ENCODE data around the gene TOPBP1. TPM values are rescaled to one million over a fixed set of nuclear protein-coding genes. Genes with fewer than 3 reads are reported as not detected.

The TOPBP1 gene
- total RNA-seq, 6 experiments from 2014 or later: 5.3 to 20.6 (median 8.1) TPM

- TF ChIP-seq POLR2A (IDR thresholded peaks at IDR 0.05): no peak
- TF ChIP-seq CTCF (IDR thresholded peaks at IDR 0.05): no peak
- DNase-seq: no peak
- Histone ChIP-seq H3K27me3 (no peaks in the 10 kb centered on the region), H3K36me3 (peaks cover 0 to 7% (median under 1%) of the 10 kb centered on the region in 4 donors), H3K4me3 (no peak overlapping the region), H3K9me3 (no peaks in the 10 kb centered on the region), H3K27ac (no peak overlapping the region), H3K4me1 (no peaks in the 10 kb centered on the region)
- intact Hi-C loops (cut with DNase I): no loop called here
- no peak for ATAC-seq
Measured at GRCh38 chr3:133627789-133628188, 34.0 kb downstream of the TOPBP1 start.

- no peaks in the 10 kb centered on the region for H3K27me3 ChIP-seq
- no peaks in the 10 kb centered on the region for H3K9me3 ChIP-seq
- DNase-seq (no peak), ATAC-seq (no peak)
- no peak for TF ChIP-seq POLR2A (IDR thresholded peaks at IDR 0.05)
- TF ChIP-seq CTCF (IDR thresholded peaks at IDR 0.05): no peak
- 91% methylated on average over 12 of the region's 13 CpGs for WGBS (ENCODE audit: insufficient coverage, low coverage, low lambda C conversion rate, missing lambda C conversion rate)
- peaks cover 0 to 4% (median 2%) of the 10 kb centered on the region in 4 donors for H3K36me3 ChIP-seq
- H3K27ac ChIP-seq: no peak overlapping the region
- intact Hi-C loops (cut with DNase I): no loop called here
- H3K4me1 ChIP-seq: no peaks in the 10 kb centered on the region
- H3K4me3 ChIP-seq: no peak overlapping the region
Measured at GRCh38 chr3:133620066-133620784, 41.5 kb downstream of the TOPBP1 start.

GRCh38 chr3:133611534-133611933 lies 50.2 kb downstream of the TOPBP1 start:
- ATAC-seq: no peak
- TF ChIP-seq CTCF (IDR thresholded peaks at IDR 0.05) (no peak), POLR2A (IDR thresholded peaks at IDR 0.05) (no peak)
- DNase-seq: no peak
- Histone ChIP-seq H3K4me3 (no peak overlapping the region), H3K4me1 (no peaks in the 10 kb centered on the region), H3K9me3 (no peaks in the 10 kb centered on the region), H3K27ac (no peak overlapping the region), H3K27me3 (no peaks in the 10 kb centered on the region), H3K36me3 (peaks cover 0 to 9% (median 0%) of the 10 kb centered on the region in 4 donors)
- 96% methylated on average over 2 of the region's 2 CpGs for WGBS (ENCODE audit: insufficient coverage, low coverage, low lambda C conversion rate, missing lambda C conversion rate)
- intact Hi-C loops (cut with DNase I): no loop called here

- Histone ChIP-seq H3K4me3 (no peak overlapping the region), H3K27ac (no peak overlapping the region), H3K9me3 (no peaks in the 10 kb centered on the region), H3K36me3 (peaks cover 0 to 6% (median 0%) of the 10 kb centered on the region in 4 donors), H3K4me1 (no peaks in the 10 kb centered on the region), H3K27me3 (no peaks in the 10 kb centered on the region)
- ATAC-seq (no peak), DNase-seq (no peak)
- intact Hi-C loops (cut with DNase I): no loop called here
- TF ChIP-seq POLR2A (IDR thresholded peaks at IDR 0.05): no peak
- no peak for TF ChIP-seq CTCF (IDR thresholded peaks at IDR 0.05)
Measured at GRCh38 chr3:133610031-133610430, 51.7 kb downstream of the TOPBP1 start.

GRCh38 chr3:133608388-133608787 lies 53.4 kb downstream of the TOPBP1 start:
- no peak for ATAC-seq
- no peak overlapping the region for H3K4me3 ChIP-seq
- TF ChIP-seq CTCF (IDR thresholded peaks at IDR 0.05) (no peak), POLR2A (IDR thresholded peaks at IDR 0.05) (no peak)
- no peaks in the 10 kb centered on the region for H3K9me3 ChIP-seq
- peaks cover 0 to 6% (median 0%) of the 10 kb centered on the region in 4 donors for H3K36me3 ChIP-seq
- WGBS (ENCODE audit: insufficient coverage, low coverage, low lambda C conversion rate, missing lambda C conversion rate): 58% methylated on average over 2 of the region's 2 CpGs
- H3K27ac ChIP-seq: no peak overlapping the region
- intact Hi-C loops (cut with DNase I): no loop called here
- no peak for DNase-seq
- H3K27me3 ChIP-seq: no peaks in the 10 kb centered on the region
- H3K4me1 ChIP-seq: no peaks in the 10 kb centered on the region
